ENCODE results near the gene TMEM158. TPM values are rescaled to one million over a fixed set of nuclear protein-coding genes. Genes with fewer than 3 reads are reported as not detected.

TMEM158 gene
- total RNA-seq, 1 experiment from 2014 or later = 25.8 TPM

DNA sequence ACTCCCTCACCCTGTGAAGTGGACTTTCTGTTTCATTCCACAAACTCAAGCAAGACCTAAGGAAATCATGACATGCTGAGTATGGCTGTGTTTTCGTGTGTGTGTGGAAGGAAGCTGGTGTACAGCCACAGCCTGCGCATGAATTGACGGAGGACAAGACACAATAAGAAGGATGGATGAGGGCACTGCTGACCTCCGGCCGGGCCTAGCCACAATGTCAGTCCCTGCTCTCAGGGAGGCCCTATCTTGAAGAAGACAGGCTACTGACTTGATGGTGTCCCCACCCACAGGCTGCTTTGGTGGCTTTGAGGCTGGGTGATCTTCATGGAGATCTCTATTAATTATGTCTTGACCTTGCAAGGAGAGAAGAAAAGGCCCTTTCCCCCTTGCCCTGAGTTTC is 40.6 kb downstream of the TMEM158 start:
- ATAC-seq = no peak
- intact Hi-C loops (cut with micrococcal nuclease) = no loop called here
- BruUV-seq (replicated peaks) = no TSS peak
- no peak overlapping the region for H3K27ac ChIP-seq (ENCODE audit: low read depth, low read length)
- H3K79me2 ChIP-seq (ENCODE audit: insufficient read depth, low read length) = no peaks in the 10 kb centered on the region
- H2AFZ ChIP-seq (ENCODE audit: low read depth, low read length, poor library complexity, severe bottlenecking) = no peak overlapping the region
- H3K4me2 ChIP-seq (ENCODE audit: low read length) = no peak overlapping the region
- H3K9ac ChIP-seq (ENCODE audit: low read length) = no peak overlapping the region
- ChIA-PET CTCF (interaction anchor here (1.0 kb wide), 1 partner anchor 13 kb away, joined by 3 read pairs; no protein-coding TSS in a partner anchor), POLR2A (interaction anchor here (2.5 kb wide), 1 partner anchor 11 kb away, joined by 9 read pairs; no protein-coding TSS in a partner anchor), RAD21 (ENCODE audit: low non-redundant PET in 1 of 2, low total read pairs in 2 of 2, uncharacterized antibody in 2 of 2, unreplicated experiment in 2 of 2) (no interaction called here)
- peaks cover 9 to 19% of the 10 kb centered on the region in 2 experiments; a peak in 3 of 4 replicates for H3K4me1 ChIP-seq (ENCODE audit: control insufficient read depth in 1 of 2, insufficient read depth in 2 of 2, low read length in 2 of 2)
- no peaks in the 10 kb centered on the region for H4K20me1 ChIP-seq (ENCODE audit: insufficient read depth)
- H3K36me3 ChIP-seq (ENCODE audit: control insufficient read depth in 1 of 2, insufficient read depth in 2 of 2, low read length in 2 of 2) = no peaks in the 10 kb centered on the region
- H3K4me3 ChIP-seq (replicated peaks in 1 of 2; ENCODE audit: low read depth in 1 of 2, low read length in 2 of 2) = no peak overlapping the region
- no peaks in the 10 kb centered on the region for H3K9me3 ChIP-seq (ENCODE audit: control insufficient read depth in 1 of 2, insufficient read depth in 1 of 2, low read depth in 1 of 2, low read length in 2 of 2)
- TF ChIP-seq FOSL1 (IDR thresholded peaks at IDR 0.05; ENCODE audit: low read depth) = no peak
- TF ChIP-seq, protein P1, sequence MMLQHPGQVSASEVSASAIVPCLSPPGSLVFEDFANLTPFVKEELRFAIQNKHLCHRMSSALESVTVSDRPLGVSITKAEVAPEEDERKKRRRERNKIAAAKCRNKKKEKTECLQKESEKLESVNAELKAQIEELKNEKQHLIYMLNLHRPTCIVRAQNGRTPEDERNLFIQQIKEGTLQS (IDR thresholded peaks at IDR 0.05) = no peak
- no peak for TF ChIP-seq SIN3A (IDR thresholded peaks at IDR 0.05; ENCODE audit: low read depth)
- no peak for TF ChIP-seq YY1 (IDR thresholded peaks at IDR 0.05; ENCODE audit: extremely low read depth, insufficient replicate concordance, low read depth, low read length)
- TF ChIP-seq EZH2 (IDR thresholded peaks at IDR 0.05) = no peak
- no peak for TF ChIP-seq EGR1 (IDR thresholded peaks at IDR 0.05; ENCODE audit: low read depth)
- no peak for DNase-seq (ENCODE audit: low read depth, low spot score)
- H3K27me3 ChIP-seq (ENCODE audit: insufficient read depth, low read length) = no peaks in the 10 kb centered on the region
- no peaks in the 10 kb centered on the region for H3K9me2 ChIP-seq (ENCODE audit: insufficient read depth)

DNA sequence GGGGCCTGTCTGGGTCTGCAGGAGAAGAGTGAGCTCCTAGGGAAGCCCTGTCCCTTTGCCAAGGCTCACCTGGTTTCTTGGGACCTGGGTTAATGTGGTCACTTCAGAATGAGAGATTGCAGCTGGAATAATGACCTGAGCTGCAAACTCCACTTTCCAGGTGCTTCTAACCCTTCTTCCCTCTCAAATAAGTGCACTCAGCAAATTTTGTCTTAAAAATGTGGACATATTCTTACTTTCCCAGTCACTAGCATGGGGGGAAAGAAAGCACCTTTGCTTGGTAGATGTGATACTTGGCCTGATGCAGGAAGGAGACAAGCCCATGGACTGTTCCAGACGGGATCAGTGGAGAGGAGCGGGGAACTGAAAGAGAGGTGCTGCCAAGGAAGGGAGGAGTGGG is 41.0 kb downstream of the TMEM158 start:
- no peak for TF ChIP-seq CBX3 (IDR thresholded peaks at IDR 0.05; ENCODE audit: low read depth)
- no peak for TF ChIP-seq FOSL1 (IDR thresholded peaks at IDR 0.05; ENCODE audit: low read depth)
- TF ChIP-seq, protein P2, sequence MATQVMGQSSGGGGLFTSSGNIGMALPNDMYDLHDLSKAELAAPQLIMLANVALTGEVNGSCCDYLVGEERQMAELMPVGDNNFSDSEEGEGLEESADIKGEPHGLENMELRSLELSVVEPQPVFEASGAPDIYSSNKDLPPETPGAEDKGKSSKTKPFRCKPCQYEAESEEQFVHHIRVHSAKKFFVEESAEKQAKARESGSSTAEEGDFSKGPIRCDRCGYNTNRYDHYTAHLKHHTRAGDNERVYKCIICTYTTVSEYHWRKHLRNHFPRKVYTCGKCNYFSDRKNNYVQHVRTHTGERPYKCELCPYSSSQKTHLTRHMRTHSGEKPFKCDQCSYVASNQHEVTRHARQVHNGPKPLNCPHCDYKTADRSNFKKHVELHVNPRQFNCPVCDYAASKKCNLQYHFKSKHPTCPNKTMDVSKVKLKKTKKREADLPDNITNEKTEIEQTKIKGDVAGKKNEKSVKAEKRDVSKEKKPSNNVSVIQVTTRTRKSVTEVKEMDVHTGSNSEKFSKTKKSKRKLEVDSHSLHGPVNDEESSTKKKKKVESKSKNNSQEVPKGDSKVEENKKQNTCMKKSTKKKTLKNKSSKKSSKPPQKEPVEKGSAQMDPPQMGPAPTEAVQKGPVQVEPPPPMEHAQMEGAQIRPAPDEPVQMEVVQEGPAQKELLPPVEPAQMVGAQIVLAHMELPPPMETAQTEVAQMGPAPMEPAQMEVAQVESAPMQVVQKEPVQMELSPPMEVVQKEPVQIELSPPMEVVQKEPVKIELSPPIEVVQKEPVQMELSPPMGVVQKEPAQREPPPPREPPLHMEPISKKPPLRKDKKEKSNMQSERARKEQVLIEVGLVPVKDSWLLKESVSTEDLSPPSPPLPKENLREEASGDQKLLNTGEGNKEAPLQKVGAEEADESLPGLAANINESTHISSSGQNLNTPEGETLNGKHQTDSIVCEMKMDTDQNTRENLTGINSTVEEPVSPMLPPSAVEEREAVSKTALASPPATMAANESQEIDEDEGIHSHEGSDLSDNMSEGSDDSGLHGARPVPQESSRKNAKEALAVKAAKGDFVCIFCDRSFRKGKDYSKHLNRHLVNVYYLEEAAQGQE (IDR thresholded peaks at IDR 0.05; ENCODE audit: low read depth) = no peak
- no peak for TF ChIP-seq SIN3A (IDR thresholded peaks at IDR 0.05; ENCODE audit: low read depth)
- TF ChIP-seq, protein P1 (IDR thresholded peaks at IDR 0.05) = no peak
- Histone ChIP-seq H4K20me1 (ENCODE audit: insufficient read depth) (no peaks in the 10 kb centered on the region), H3K36me3 (ENCODE audit: control insufficient read depth in 1 of 2, insufficient read depth in 2 of 2, low read length in 2 of 2) (no peaks in the 10 kb centered on the region), H3K4me1 (ENCODE audit: control insufficient read depth in 1 of 2, insufficient read depth in 2 of 2, low read length in 2 of 2) (peaks cover 9 to 23% of the 10 kb centered on the region in 2 experiments; a peak in 3 of 4 replicates), H3K9me3 (ENCODE audit: control insufficient read depth in 1 of 2, insufficient read depth in 1 of 2, low read depth in 1 of 2, low read length in 2 of 2) (no peaks in the 10 kb centered on the region), H3K4me2 (ENCODE audit: low read length) (no peak overlapping the region), H3K79me2 (ENCODE audit: insufficient read depth, low read length) (no peaks in the 10 kb centered on the region), H3K27me3 (ENCODE audit: insufficient read depth, low read length) (no peaks in the 10 kb centered on the region), H3K4me3 (replicated peaks in 1 of 2; ENCODE audit: low read depth in 1 of 2, low read length in 2 of 2) (no peak overlapping the region), H3K9me2 (ENCODE audit: insufficient read depth) (no peaks in the 10 kb centered on the region), H2AFZ (ENCODE audit: low read depth, low read length, poor library complexity, severe bottlenecking) (no peak overlapping the region), H3K27ac (ENCODE audit: low read depth, low read length) (no peak overlapping the region), H3K9ac (ENCODE audit: low read length) (no peak overlapping the region)
- RAD21 ChIA-PET (ENCODE audit: low non-redundant PET in 1 of 2, low total read pairs in 2 of 2, uncharacterized antibody in 2 of 2, unreplicated experiment in 2 of 2) = no interaction called here
- ATAC-seq (no peak), DNase-seq (ENCODE audit: low read depth, low spot score) (no peak)
- CTCF ChIA-PET = interaction anchor here (1.0 kb wide), 1 partner anchor 13 kb away, joined by 3 read pairs; no protein-coding TSS in a partner anchor
- no TSS peak for BruUV-seq (replicated peaks)
- POLR2A ChIA-PET = interaction anchor here (2.5 kb wide), 1 partner anchor 11 kb away, joined by 9 read pairs; no protein-coding TSS in a partner anchor
- intact Hi-C loops (cut with micrococcal nuclease) = no loop called here

Data from HCT116 (cell line).